PFSK-1 (cell line): ENCODE measurements around the gene FGGY.

Experiments
- POLR2AphosphoS5 ChIP-seq: IDR thresholded peaks from 2 replicates; pipeline ENCODE4 v1.6.1; 2012; ENCODE audit warnings: low read depth, mild to moderate bottlenecking, control low read depth, low read length, moderate library complexity
- SIN3A ChIP-seq: IDR thresholded peaks from 2 replicates; pipeline ENCODE4 v1.6.1; 2012; ENCODE audit warnings: mild to moderate bottlenecking, low read length, moderate library complexity, borderline replicate concordance; ENCODE audit not compliant: insufficient read depth
- TAF1 ChIP-seq: IDR thresholded peaks from 2 replicates; pipeline ENCODE4 v1.6.1; 2012; ENCODE audit warnings: low read length, control low read depth, borderline replicate concordance; ENCODE audit not compliant: insufficient read depth

- TF ChIP-seq TAF1 (no peak), POLR2AphosphoS5 (no peak), SIN3A (no peak)
These were observed 338.2 kb downstream of the FGGY start for GRCh38 chr1:59635097-59635496.
